Subcutaneous abdominal adipose tissue (tissue), 5 donors: Measurements from ENCODE around the gene IFT88.

Experiments used
- H3K27ac ChIP-seq: one replicate; pipeline ENCODE4 v1.7.0; 2013; ENCODE audit warnings: low read depth, mild to moderate bottlenecking, inconsistent platforms, low read length, moderate library complexity
- H3K27me3 ChIP-seq, 5 donors: one replicate each; pipeline ENCODE4 v1.7.0; 2013; ENCODE audit warnings: low read length in 5 of 5, inconsistent platforms in 1 of 5; ENCODE audit not compliant: control insufficient read depth in 5 of 5, insufficient read depth in 4 of 5
- H3K36me3 ChIP-seq, 5 donors: one replicate each; pipeline ENCODE4 v1.7.0; 2013; ENCODE audit warnings: low read length in 5 of 5; ENCODE audit not compliant: control insufficient read depth in 5 of 5, insufficient read depth in 5 of 5
- H3K4me1 ChIP-seq, 5 donors: one replicate each; pipeline ENCODE4 v1.7.0; 2013; ENCODE audit warnings: low read length in 5 of 5, mild to moderate bottlenecking in 3 of 5, moderate library complexity in 1 of 5; ENCODE audit not compliant: control insufficient read depth in 5 of 5, insufficient read depth in 5 of 5
- H3K4me3 ChIP-seq, 5 donors: one replicate each; pipeline ENCODE4 v1.7.0; 2013; ENCODE audit warnings: low read length in 5 of 5, low read depth in 1 of 5
- H3K9ac ChIP-seq, 5 donors: one replicate each; pipeline ENCODE4 v1.7.0; 2013; ENCODE audit warnings: low read length in 5 of 5, mild to moderate bottlenecking in 4 of 5, moderate library complexity in 3 of 5
- H3K9me3 ChIP-seq, 5 donors: one replicate each; pipeline ENCODE4 v1.7.0; 2013; ENCODE audit warnings: low read length in 5 of 5; ENCODE audit not compliant: control insufficient read depth in 5 of 5
- donor health status: healthy.
- donor health status: healthy.
- donor health status: healthy.
- donor health status: healthy.
- donor health status: healthy.

IFT88 gene

GRCh38 chr13:20717581-20718542 is 150.9 kb downstream of the IFT88 start:
- H3K36me3 ChIP-seq = no peaks in the 10 kb centered on the region
- peaks cover 0 to 10% (median 6%) of the 10 kb centered on the region in 5 donors for H3K27me3 ChIP-seq
- no peak overlapping the region for H3K9ac ChIP-seq
- H3K4me3 ChIP-seq = no peak overlapping the region
- H3K27ac ChIP-seq = no peak overlapping the region
- no peaks in the 10 kb centered on the region for H3K9me3 ChIP-seq
- peaks cover 7 to 45% (median 37%) of the 10 kb centered on the region in 5 donors for H3K4me1 ChIP-seq

- H3K36me3 ChIP-seq = no peaks in the 10 kb centered on the region
- H3K4me3 ChIP-seq = no peak overlapping the region
- peaks cover 7 to 33% (median 25%) of the 10 kb centered on the region in 5 donors for H3K4me1 ChIP-seq
Measured at GRCh38 chr13:20718958-20719566, 152.1 kb downstream of the IFT88 start.

GRCh38 chr13:20719783-20720182 is 152.8 kb downstream of the IFT88 start:
- Histone ChIP-seq H3K4me1 (peaks cover 2 to 26% (median 20%) of the 10 kb centered on the region in 5 donors), H3K4me3 (no peak overlapping the region), H3K9ac (no peak overlapping the region)

More at GRCh38 chr13:20718958-20719566, 152.1 kb downstream of the IFT88 start:
- H3K9me3 ChIP-seq = no peaks in the 10 kb centered on the region
- H3K27me3 ChIP-seq = peaks cover 0 to 10% (median 6%) of the 10 kb centered on the region in 5 donors
- H3K27ac ChIP-seq = no peak overlapping the region
- no peak overlapping the region for H3K9ac ChIP-seq

GRCh38 chr13:20720499-20720898 is 153.5 kb downstream of the IFT88 start:
- no peak overlapping the region for H3K4me3 ChIP-seq
- H3K9ac ChIP-seq = no peak overlapping the region
- no peaks in the 10 kb centered on the region for H3K36me3 ChIP-seq
- H3K27me3 ChIP-seq = peaks cover 0 to 10% (median 6%) of the 10 kb centered on the region in 5 donors
- no peak overlapping the region for H3K27ac ChIP-seq
- H3K9me3 ChIP-seq = no peaks in the 10 kb centered on the region
- peaks cover 0 to 19% (median 14%) of the 10 kb centered on the region in 5 donors for H3K4me1 ChIP-seq

More at GRCh38 chr13:20719783-20720182, 152.8 kb downstream of the IFT88 start:
- H3K27ac ChIP-seq = no peak overlapping the region
- no peaks in the 10 kb centered on the region for H3K9me3 ChIP-seq
- H3K27me3 ChIP-seq = peaks cover 0 to 10% (median 6%) of the 10 kb centered on the region in 5 donors
- H3K36me3 ChIP-seq = no peaks in the 10 kb centered on the region

GRCh38 chr13:20721058-20721453 is 154.1 kb downstream of the IFT88 start:
- Histone ChIP-seq H3K27ac (no peak overlapping the region), H3K4me3 (peak overlapping the region in 1 of 5 donors; percentile 65), H3K36me3 (no peaks in the 10 kb centered on the region), H3K9ac (no peak overlapping the region), H3K27me3 (peaks cover 0 to 10% (median 6%) of the 10 kb centered on the region in 5 donors), H3K9me3 (no peaks in the 10 kb centered on the region), H3K4me1 (peaks cover 0 to 17% (median 14%) of the 10 kb centered on the region in 5 donors)

GRCh38 chr13:20721454-20722357 is 154.7 kb downstream of the IFT88 start:
- Histone ChIP-seq H3K4me1 (peaks cover 0 to 14% (median 14%) of the 10 kb centered on the region in 5 donors), H3K36me3 (no peaks in the 10 kb centered on the region), H3K27me3 (peaks cover 0 to 10% (median 6%) of the 10 kb centered on the region in 5 donors), H3K9me3 (no peaks in the 10 kb centered on the region), H3K9ac (peak overlapping the region in 2 of 5 donors; percentile 41 to 43), H3K4me3 (peak overlapping the region in 4 of 5 donors; percentile 46 to 65 (median 54)), H3K27ac (no peak overlapping the region)

GRCh38 chr13:20727856-20728255 is 160.9 kb downstream of the IFT88 start:
- no peaks in the 10 kb centered on the region for H3K9me3 ChIP-seq
- peaks cover 0 to 10% (median 4%) of the 10 kb centered on the region in 5 donors for H3K36me3 ChIP-seq
- no peak overlapping the region for H3K9ac ChIP-seq
- H3K4me3 ChIP-seq = no peak overlapping the region
- H3K4me1 ChIP-seq = peaks cover 0 to 18% (median 4%) of the 10 kb centered on the region in 5 donors
- no peak overlapping the region for H3K27ac ChIP-seq
- no peaks in the 10 kb centered on the region for H3K27me3 ChIP-seq

- Histone ChIP-seq H3K4me1 (peaks cover 0 to 18% (median 4%) of the 10 kb centered on the region in 5 donors), H3K27me3 (no peaks in the 10 kb centered on the region), H3K9ac (peak overlapping the region in 1 of 5 donors; percentile 50), H3K36me3 (peaks cover 0 to 10% (median 4%) of the 10 kb centered on the region in 5 donors), H3K27ac (peak overlapping the region; percentile 16), H3K9me3 (no peaks in the 10 kb centered on the region), H3K4me3 (peak overlapping the region in 1 of 5 donors; percentile 19)
Measured at GRCh38 chr13:20728579-20729311, 161.8 kb downstream of the IFT88 start.
